NCI-H774 (cell line): ENCODE measurements around the gene HHIP.

Source experiments
- DNase-seq: peaks from one replicate; lab custom pipeline; 2025; lab: John Stamatoyannopoulos, UW

HHIP gene

GRCh38 chr4:144645631-144646522 lies at the start of gene HHIP:
TSS of gene HHIP (plus strand) at chr4:144646156. CDS start at chr4:144646676, 520 bp downstream.
- DNase-seq = no peak

- DNase-seq = no peak
These were observed 48.8 kb upstream of the HHIP start for GRCh38 chr4:144597171-144597570.

GRCh38 chr4:144599621-144600020 lies 46.3 kb upstream of the HHIP start:
- DNase-seq = no peak

GRCh38 chr4:144611850-144612249 lies 34.1 kb upstream of the HHIP start:
- DNase-seq = no peak

GRCh38 chr4:144614850-144615585 lies 30.9 kb upstream of the HHIP start:
- DNase-seq = no peak

- no peak for DNase-seq
These were observed 24.3 kb upstream of the HHIP start for GRCh38 chr4:144621681-144622080.

GRCh38 chr4:144627663-144628076 lies 18.3 kb upstream of the HHIP start:
- no peak for DNase-seq

- DNase-seq = no peak
These were observed 12.7 kb upstream of the HHIP start for GRCh38 chr4:144633215-144633614.

- no peak for DNase-seq
These were observed 10.8 kb upstream of the HHIP start for GRCh38 chr4:144634978-144635747.

GRCh38 chr4:144644368-144645101 lies 1.4 kb upstream of the HHIP start:
- no peak for DNase-seq

GRCh38 chr4:144645102-144645630 lies 790 bp upstream of the HHIP start:
- no peak for DNase-seq

- DNase-seq = no peak
These were observed 653 bp downstream of the HHIP start for GRCh38 chr4:144646523-144647094.

- DNase-seq = no peak
These were observed 1.2 kb downstream of the HHIP start for GRCh38 chr4:144647095-144647561.

GRCh38 chr4:144647590-144647989 lies 1.6 kb downstream of the HHIP start:
- DNase-seq = no peak

- no peak for DNase-seq
These were observed 2.1 kb downstream of the HHIP start for GRCh38 chr4:144648042-144648441.

GRCh38 chr4:144649646-144650045 lies 3.7 kb downstream of the HHIP start:
- peak; percentile 60 for DNase-seq

- no peak for DNase-seq
These were observed 4.5 kb downstream of the HHIP start for GRCh38 chr4:144650311-144651005.

- no peak for DNase-seq
These were observed 8.0 kb downstream of the HHIP start for GRCh38 chr4:144653781-144654545.

- no peak for DNase-seq
These were observed 9.5 kb downstream of the HHIP start for GRCh38 chr4:144655491-144655890.

GRCh38 chr4:144656850-144657249 lies 10.9 kb downstream of the HHIP start:
- DNase-seq = no peak
